Keratinocyte (primary cell): ENCODE results near the gene C1S. TPM values are rescaled to one million over a fixed set of nuclear protein-coding genes. Genes with fewer than 3 reads are reported as not detected.
"Not testable (repeated sequence)": the region's sequence is repeated elsewhere in the genome, so short reads cannot be mapped to it uniquely, and the experiment has no call there.

Experiments
- DNase-seq: peaks from one replicate; pipeline ENCODE4 v3.0.0-alpha.2; 2011; ENCODE audit warnings: low read depth, missing footprints, low spot score
- FAIRE-seq: peaks from 2 replicates; lab custom pipeline; 2011; peaks lifted over from hg19 to GRCh38; lab: Jason Lieb, UNC
- H2AFZ ChIP-seq: 2 replicates; pipeline ENCODE4 v1.6.0; 2012; ENCODE audit warnings: low read length, control low read depth, inconsistent platforms; ENCODE audit not compliant: control insufficient read depth
- H3K27ac ChIP-seq: 2 replicates; pipeline ENCODE4 v1.5.1; 2011; ENCODE audit warnings: low read length; ENCODE audit not compliant: control insufficient read depth, insufficient read depth
- H3K27me3 ChIP-seq: 3 replicates; pipeline ENCODE4 v1.6.0; 2011; ENCODE audit warnings: low read length; ENCODE audit not compliant: control insufficient read depth, insufficient read depth; ENCODE audit errors: extremely low read depth
- H3K36me3 ChIP-seq, 2 experiments: 2 replicates in 1 of 2; 3 replicates in 1 of 2; pipeline ENCODE4 v1.5.1; 2011; ENCODE audit warnings: low read length in 2 of 2, mild to moderate bottlenecking in 1 of 2; ENCODE audit not compliant: control insufficient read depth in 2 of 2, insufficient read depth in 2 of 2; ENCODE audit errors: extremely low read depth in 1 of 2
- H3K4me1 ChIP-seq: 3 replicates; pipeline ENCODE4 v1.5.1; 2011; ENCODE audit warnings: low read length; ENCODE audit not compliant: control insufficient read depth, insufficient read depth; ENCODE audit errors: extremely low read depth
- H3K4me2 ChIP-seq: 3 replicates; pipeline ENCODE4 v1.6.0; 2011; ENCODE audit warnings: low read depth, low read length; ENCODE audit not compliant: control insufficient read depth, insufficient read depth; ENCODE audit errors: extremely low read depth
- H3K4me3 ChIP-seq, 3 experiments: fragments of 200-600 bp in 1 of 3; sonication (generic) in 1 of 3; 2 replicates in 2 of 3; 3 replicates in 1 of 3; pipeline ENCODE4 v1.5.1; 2011 to 2016; ENCODE audit warnings: low read length in 3 of 3, mild to moderate bottlenecking in 3 of 3, control low read depth in 2 of 3, inconsistent platforms in 1 of 3, low read depth in 1 of 3, mixed read lengths in 1 of 3, mixed run types in 1 of 3, moderate library complexity in 1 of 3; ENCODE audit not compliant: control insufficient read depth in 2 of 3, insufficient read depth in 2 of 3; ENCODE audit errors: extremely low read depth in 1 of 3
- H3K79me2 ChIP-seq: 2 replicates; pipeline ENCODE4 v1.6.0; 2012; ENCODE audit warnings: low read length; ENCODE audit not compliant: control insufficient read depth, insufficient read depth
- H3K9ac ChIP-seq: 3 replicates; pipeline ENCODE4 v1.6.0; 2011; ENCODE audit warnings: low read length; ENCODE audit not compliant: control insufficient read depth, insufficient read depth; ENCODE audit errors: extremely low read depth
- H3K9me1 ChIP-seq: 3 replicates; pipeline ENCODE4 v1.6.0; 2011; ENCODE audit warnings: low read length; ENCODE audit not compliant: control insufficient read depth, insufficient read depth; ENCODE audit errors: extremely low read depth
- H3K9me3 ChIP-seq: 2 replicates; pipeline ENCODE4 v1.5.1; 2012; ENCODE audit warnings: low read depth, low read length; ENCODE audit not compliant: control insufficient read depth
- H4K20me1 ChIP-seq: 3 replicates; pipeline ENCODE4 v1.6.0; 2011; ENCODE audit warnings: low read length; ENCODE audit not compliant: control insufficient read depth, insufficient read depth; ENCODE audit errors: extremely low read depth
- CTCF ChIP-seq, 3 experiments: IDR thresholded peaks in 1 of 3; conservative IDR thresholded peaks in 1 of 3; optimal IDR thresholded peaks in 1 of 3; 2 replicates in 2 of 3; 3 replicates in 1 of 3; pipeline versions ENCODE3 to v1.5.1; 2011; ENCODE audit warnings: low read length in 3 of 3, mild to moderate bottlenecking in 3 of 3, moderate library complexity in 2 of 3, control low read depth in 1 of 3, inconsistent platforms in 1 of 3; ENCODE audit not compliant: insufficient read depth in 2 of 3; ENCODE audit errors: extremely low read depth in 1 of 3
- EZH2 ChIP-seq: IDR thresholded peaks from one replicate; pipeline ENCODE4 v1.6.1; 2012; ENCODE audit warnings: inconsistent platforms, mild to moderate bottlenecking, low read length, moderate library complexity
- dilution Hi-C: fragments of 300-500 bp; cut with MboI; formaldehyde crosslinking; loops from one replicate; pipeline ENCODE4 v1.7.0; 2020; ENCODE audit warnings: low sequenced_read_pairs; ENCODE audit not compliant: extremely low pct_ligation_motif_present
- polyA plus RNA-seq, 5 experiments: library from polyadenylated mRNA; depleted of rRNA in 3 of 5; stranded (reverse) in 3 of 5; stranded (forward) in 1 of 5; unstranded in 1 of 5; fragments of >200 nt; gene quantifications; 1 replicate in 1 of 5; 2 replicates in 3 of 5; 3 replicates in 1 of 5; pipeline versions ENCODE4 v1.2.1 to v1.2.3, GENCODE V29; 2011 to 2012; ENCODE audit warnings: missing spikeins in 2 of 5, low read depth in 1 of 5, low replicate concordance in 1 of 5

The C1S gene
- polyA plus RNA-seq, 1 donor (not counting 4 experiments of a cell fraction or from before 2014, with no cell fraction given) = 2.6 TPM

GRCh38 chr12:7034464-7034863 is 26.1 kb upstream of the C1S start:
- dilution Hi-C loops = no loop called here

GRCh38 chr12:7035463-7035862 is 25.1 kb upstream of the C1S start:
- Histone ChIP-seq H3K4me1 (peaks cover 14% of the 10 kb centered on the region), H3K27ac (no peak overlapping the region), H2AFZ (no peak overlapping the region), H3K9me1 (no peaks in the 10 kb centered on the region), H3K9me3 (no peaks in the 10 kb centered on the region), H3K79me2 (no peaks in the 10 kb centered on the region), H4K20me1 (no peaks in the 10 kb centered on the region), H3K4me2 (no peak overlapping the region), H3K4me3 (no peak overlapping the region), H3K9ac (no peak overlapping the region), H3K27me3 (no peaks in the 10 kb centered on the region), H3K36me3 (no peaks in the 10 kb centered on the region)
- DNase-seq (no peak), FAIRE-seq (no peak)
- dilution Hi-C loops = no loop called here
- TF ChIP-seq CTCF (optimal IDR thresholded peaks at IDR 0.05 in 1 of 3, IDR thresholded peaks at IDR 0.05 in 1 of 3, conservative IDR thresholded peaks at IDR 0.05 in 1 of 3; ENCODE audit: extremely low read depth in 1 of 3, insufficient read depth in 2 of 3, low read length in 3 of 3) (no peak), EZH2 (no peak)

More at GRCh38 chr12:7034464-7034863, 26.1 kb upstream of the C1S start:
- DNase-seq (no peak), FAIRE-seq (no peak)
- Histone ChIP-seq H3K4me2 (no peak overlapping the region), H3K9me1 (no peaks in the 10 kb centered on the region), H3K4me1 (peaks cover 11% of the 10 kb centered on the region), H3K79me2 (no peaks in the 10 kb centered on the region), H3K4me3 (no peak overlapping the region), H3K36me3 (no peaks in the 10 kb centered on the region), H4K20me1 (no peaks in the 10 kb centered on the region), H3K27me3 (no peaks in the 10 kb centered on the region), H3K9me3 (no peaks in the 10 kb centered on the region), H3K27ac (no peak overlapping the region), H2AFZ (no peak overlapping the region), H3K9ac (no peak overlapping the region)
- TF ChIP-seq CTCF (optimal IDR thresholded peaks at IDR 0.05 in 1 of 3, IDR thresholded peaks at IDR 0.05 in 1 of 3, conservative IDR thresholded peaks at IDR 0.05 in 1 of 3; ENCODE audit: extremely low read depth in 1 of 3, insufficient read depth in 2 of 3, low read length in 3 of 3) = no peak
- TF ChIP-seq EZH2 = no peak

- H3K27ac ChIP-seq, H3K27me3 ChIP-seq, H3K9me1 ChIP-seq, H3K79me2 ChIP-seq, H3K36me3 ChIP-seq, H3K4me3 ChIP-seq, DNase-seq, H3K9ac ChIP-seq, FAIRE-seq, dilution Hi-C loops, H3K9me3 ChIP-seq, H2AFZ ChIP-seq, H3K4me2 ChIP-seq, H4K20me1 ChIP-seq: not testable (repeated sequence)
- peaks cover 14% of the 10 kb centered on the region for H3K4me1 ChIP-seq
Observed at GRCh38 chr12:7037411-7037810, 23.1 kb upstream of the C1S start.
